K562 (cell line): Measurements from ENCODE around the gene EVI5. TPM values are rescaled to one million over a fixed set of nuclear protein-coding genes. Genes with fewer than 3 reads are reported as not detected.

Experiments
- C11orf30 ChIP-seq: fragments of 450-650 bp; IDR thresholded peaks from 2 replicates; pipeline ENCODE4 v1.6.1; 2016; ENCODE audit warnings: low read depth, mild to moderate bottlenecking
- CBX5 ChIP-seq: IDR thresholded peaks from 2 replicates; pipeline ENCODE4 v1.6.1; 2014; ENCODE audit warnings: low read depth, borderline replicate concordance
- CBX8 ChIP-seq: fragments of 200-600 bp; sonication (generic); IDR thresholded peaks from 2 replicates; pipeline ENCODE4 v1.6.1; 2012; ENCODE audit warnings: borderline replicate concordance, mixed run types, low read depth, mild to moderate bottlenecking, moderate library complexity, mixed read lengths, low read length, control low read depth, inconsistent platforms; ENCODE audit not compliant: poor library complexity, severe bottlenecking; ENCODE audit errors: extremely low read depth
- CXXC5 ChIP-seq: fragments of 250-450 bp; sonication (Bioruptor Pico); IDR thresholded peaks from 2 replicates; pipeline ENCODE4 v1.8.0; 2022; ENCODE audit warnings: inconsistent platforms, mild to moderate bottlenecking, moderate library complexity
- FOXA3 ChIP-seq, 2 experiments: fragments of 450-650 bp in 1 of 2; sonication (generic) in 1 of 2; formaldehyde crosslinking; IDR thresholded peaks in 1 of 2; conservative IDR thresholded peaks in 1 of 2; 2 replicates each; pipeline versions ENCODE4 v1.4.0 to v1.8.0; 2020 to 2022; ENCODE audit warnings: mild to moderate bottlenecking in 2 of 2, missing genetic modification reagents in 1 of 2
- GABPB2 ChIP-seq: fragments of 250-450 bp; sonication (Bioruptor Pico); conservative IDR thresholded peaks from 2 replicates; pipeline ENCODE4 v1.5.1; 2021; ENCODE audit warnings: mild to moderate bottlenecking
- MAFG ChIP-seq: fragments of 450-650 bp; conservative IDR thresholded peaks from 2 replicates; pipeline ENCODE4 v1.6.1; 2016; ENCODE audit warnings: missing genetic modification characterization, missing compliant biosample characterization
- MCM5 ChIP-seq: fragments of 450-650 bp; IDR thresholded peaks from 2 replicates; pipeline ENCODE4 v1.6.1; 2016; ENCODE audit warnings: low read depth
- POLR2G ChIP-seq: fragments of 200-400 bp; formaldehyde crosslinking; IDR thresholded peaks from 2 replicates; pipeline ENCODE4 v1.6.1; 2017; ENCODE audit warnings: low read depth, mild to moderate bottlenecking, antibody characterized with exemption, low read length, moderate library complexity
- PPARD ChIP-seq: fragments of 250-450 bp; sonication (Bioruptor Pico); IDR thresholded peaks from 2 replicates; pipeline ENCODE4 v1.8.0; 2022; ENCODE audit warnings: inconsistent platforms, mild to moderate bottlenecking, moderate library complexity
- RBM39 ChIP-seq: fragments of 200-400 bp; formaldehyde crosslinking; optimal IDR thresholded peaks from 2 replicates; pipeline ENCODE3; 2018; ENCODE audit warnings: low read depth, low read length
- TAF9B ChIP-seq: fragments of 450-650 bp; IDR thresholded peaks from 2 replicates; pipeline ENCODE4 v1.6.1; 2018; ENCODE audit warnings: mild to moderate bottlenecking; ENCODE audit not compliant: partially characterized antibody
- TOE1 ChIP-seq, 2 experiments: fragments of 450-650 bp in 1 of 2; sonication (generic) in 1 of 2; formaldehyde crosslinking in 1 of 2; IDR thresholded peaks; 2 replicates each; pipeline versions ENCODE4 v1.7.1 to v1.8.0; 2016 to 2022; ENCODE audit warnings: borderline replicate concordance in 2 of 2, mild to moderate bottlenecking in 2 of 2, antibody characterized with exemption in 1 of 2, inconsistent platforms in 1 of 2, low read depth in 1 of 2, missing genetic modification reagents in 1 of 2, moderate library complexity in 1 of 2
- ZNF134 ChIP-seq: fragments of 250-450 bp; sonication (Bioruptor Pico); conservative IDR thresholded peaks from 2 replicates; pipeline ENCODE4 v1.4.0; 2020
- polyA plus RNA-seq, 8 experiments: library from polyadenylated mRNA; depleted of rRNA in 4 of 8; stranded (reverse) in 5 of 8; unstranded in 3 of 8; fragments of >200 nt; fragmentation: Nextera tagmentation in 2 of 8; fragmentation: Illumina TruSeq in 1 of 8; extraction: Ambion mirVana in 2 of 8; extraction: Trizol in 1 of 8; gene quantifications; 2 replicates each; pipeline versions ENCODE4 v1.2.1 to v1.2.3, GENCODE V29; 2011 to 2014; ENCODE audit warnings: inconsistent platforms in 1 of 8, missing spikeins in 1 of 8
- total RNA-seq, 7 experiments: library from RNA; depleted of rRNA in 6 of 7; stranded (reverse); fragments of >200 nt in 6 of 7; fragmentation: Illumina TruSeq in 2 of 7; extraction: Trizol in 2 of 7; gene quantifications; 2 replicates each; pipeline versions ENCODE4 v1.2.1 to v1.2.3, GENCODE V29; 2011 to 2021; ENCODE audit warnings: low replicate concordance in 1 of 7
- TF ChIP-seq, protein P1 (sequence below): fragments of 450-650 bp; IDR thresholded peaks from 2 replicates; pipeline ENCODE4 v1.6.1; 2016; ENCODE audit warnings: low read depth
- TF ChIP-seq, protein P2 (sequence below): IDR thresholded peaks from 2 replicates; pipeline ENCODE4 v1.6.1; 2011; ENCODE audit warnings: borderline replicate concordance, low read depth, mild to moderate bottlenecking, moderate library complexity, low read length; ENCODE audit not compliant: insufficient read depth, poor library complexity, severe bottlenecking

EVI5 gene
- total and polyA plus RNA-seq, 9 of the 15 experiments (the other 6 are each of a cell fraction or from before 2014, with no cell fraction given): 1.7 to 50.1 (median 13.7) TPM

DNA sequence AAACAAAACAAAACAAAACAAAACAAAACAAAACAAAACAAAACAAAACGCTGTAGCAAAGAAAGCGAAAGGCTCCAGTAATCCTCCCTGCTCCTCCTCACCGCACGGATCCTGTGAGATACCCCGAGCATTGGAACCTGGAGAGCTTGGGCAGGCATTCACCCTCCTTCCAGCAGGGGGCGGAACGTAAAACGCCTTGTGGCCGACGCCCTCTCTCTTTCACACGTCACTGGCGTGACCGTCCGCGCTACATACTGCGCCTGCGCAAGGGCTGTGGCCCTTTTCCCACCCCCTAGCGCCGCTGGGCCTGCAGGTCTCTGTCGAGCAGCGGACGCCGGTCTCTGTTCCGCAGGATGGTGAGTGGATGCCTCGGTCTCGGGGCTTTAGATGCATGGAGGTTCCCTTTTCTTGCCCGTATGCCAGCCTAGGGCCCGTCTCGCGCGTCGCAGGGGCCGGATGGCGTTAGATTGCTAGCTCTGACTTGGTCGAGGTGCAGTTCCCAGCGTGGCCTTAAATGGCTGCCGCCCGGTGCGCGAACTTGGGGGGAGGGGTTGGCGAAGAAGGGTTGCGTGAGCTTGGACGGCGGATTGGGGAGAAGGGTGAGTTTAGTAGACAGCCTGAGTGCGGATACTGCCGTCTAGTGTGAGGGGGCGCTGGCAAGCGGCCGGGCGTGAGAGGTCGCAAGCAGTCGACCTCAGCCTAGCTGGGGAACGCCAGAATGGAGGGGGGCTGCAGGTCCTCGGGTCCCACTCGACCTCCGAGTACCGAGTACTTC is 47.0 kb upstream of the EVI5 start, which contains the start of gene RPL5 (continued):
- TF ChIP-seq, protein P1, sequence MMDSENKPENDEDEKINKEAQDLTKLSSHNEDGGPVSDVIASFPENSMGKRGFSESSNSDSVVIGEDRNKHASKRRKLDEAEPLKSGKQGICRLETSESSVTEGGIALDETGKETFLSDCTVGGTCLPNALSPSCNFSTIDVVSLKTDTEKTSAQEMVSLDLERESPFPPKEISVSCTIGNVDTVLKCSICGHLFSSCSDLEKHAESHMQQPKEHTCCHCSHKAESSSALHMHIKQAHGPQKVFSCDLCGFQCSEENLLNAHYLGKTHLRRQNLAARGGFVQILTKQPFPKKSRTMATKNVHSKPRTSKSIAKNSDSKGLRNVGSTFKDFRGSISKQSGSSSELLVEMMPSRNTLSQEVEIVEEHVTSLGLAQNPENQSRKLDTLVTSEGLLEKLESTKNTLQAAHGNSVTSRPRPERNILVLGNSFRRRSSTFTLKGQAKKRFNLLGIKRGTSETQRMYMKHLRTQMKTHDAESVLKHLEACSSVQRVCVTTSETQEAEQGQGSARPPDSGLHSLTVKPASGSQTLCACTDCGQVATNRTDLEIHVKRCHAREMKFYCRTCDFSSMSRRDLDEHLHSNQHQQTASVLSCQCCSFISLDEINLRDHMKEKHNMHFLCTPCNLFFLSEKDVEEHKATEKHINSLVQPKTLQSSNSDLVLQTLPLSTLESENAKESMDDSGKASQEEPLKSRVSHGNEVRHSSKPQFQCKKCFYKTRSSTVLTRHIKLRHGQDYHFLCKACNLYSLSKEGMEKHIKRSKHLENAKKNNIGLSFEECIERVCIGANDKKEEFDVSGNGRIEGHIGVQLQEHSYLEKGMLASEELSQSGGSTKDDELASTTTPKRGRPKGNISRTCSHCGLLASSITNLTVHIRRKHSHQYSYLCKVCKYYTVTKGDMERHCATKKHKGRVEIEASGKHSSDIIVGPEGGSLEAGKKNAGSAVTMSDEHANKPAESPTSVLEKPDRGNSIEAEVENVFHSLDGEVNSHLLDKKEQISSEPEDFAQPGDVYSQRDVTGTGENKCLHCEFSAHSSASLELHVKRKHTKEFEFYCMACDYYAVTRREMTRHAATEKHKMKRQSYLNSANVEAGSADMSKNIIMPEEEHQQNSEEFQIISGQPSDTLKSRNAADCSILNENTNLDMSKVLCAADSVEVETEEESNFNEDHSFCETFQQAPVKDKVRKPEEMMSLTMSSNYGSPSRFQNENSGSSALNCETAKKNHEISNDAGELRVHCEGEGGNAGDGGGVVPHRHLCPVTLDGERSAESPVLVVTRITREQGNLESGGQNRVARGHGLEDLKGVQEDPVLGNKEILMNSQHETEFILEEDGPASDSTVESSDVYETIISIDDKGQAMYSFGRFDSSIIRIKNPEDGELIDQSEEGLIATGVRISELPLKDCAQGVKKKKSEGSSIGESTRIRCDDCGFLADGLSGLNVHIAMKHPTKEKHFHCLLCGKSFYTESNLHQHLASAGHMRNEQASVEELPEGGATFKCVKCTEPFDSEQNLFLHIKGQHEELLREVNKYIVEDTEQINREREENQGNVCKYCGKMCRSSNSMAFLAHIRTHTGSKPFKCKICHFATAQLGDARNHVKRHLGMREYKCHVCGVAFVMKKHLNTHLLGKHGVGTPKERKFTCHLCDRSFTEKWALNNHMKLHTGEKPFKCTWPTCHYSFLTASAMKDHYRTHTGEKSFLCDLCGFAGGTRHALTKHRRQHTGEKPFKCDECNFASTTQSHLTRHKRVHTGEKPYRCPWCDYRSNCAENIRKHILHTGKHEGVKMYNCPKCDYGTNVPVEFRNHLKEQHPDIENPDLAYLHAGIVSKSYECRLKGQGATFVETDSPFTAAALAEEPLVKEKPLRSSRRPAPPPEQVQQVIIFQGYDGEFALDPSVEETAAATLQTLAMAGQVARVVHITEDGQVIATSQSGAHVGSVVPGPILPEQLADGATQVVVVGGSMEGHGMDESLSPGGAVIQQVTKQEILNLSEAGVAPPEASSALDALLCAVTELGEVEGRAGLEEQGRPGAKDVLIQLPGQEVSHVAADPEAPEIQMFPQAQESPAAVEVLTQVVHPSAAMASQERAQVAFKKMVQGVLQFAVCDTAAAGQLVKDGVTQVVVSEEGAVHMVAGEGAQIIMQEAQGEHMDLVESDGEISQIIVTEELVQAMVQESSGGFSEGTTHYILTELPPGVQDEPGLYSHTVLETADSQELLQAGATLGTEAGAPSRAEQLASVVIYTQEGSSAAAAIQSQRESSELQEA: peak; percentile 87
- TF ChIP-seq TOE1 (IDR thresholded peaks at IDR 0.05; ENCODE audit: borderline replicate concordance): peak; percentile 90
- peak; percentile 97; the same call in 1 of the 2 replicates for TF ChIP-seq TOE1 (CRISPR knock-in tag; IDR thresholded peaks at IDR 0.05; ENCODE audit: borderline replicate concordance, low read depth)
- peak; percentile 76 for TF ChIP-seq C11orf30
- TF ChIP-seq MCM5: no peak
- TF ChIP-seq TAF9B: peak; percentile 100
- peak; percentile 99 for TF ChIP-seq RBM39
- TF ChIP-seq, protein P2, sequence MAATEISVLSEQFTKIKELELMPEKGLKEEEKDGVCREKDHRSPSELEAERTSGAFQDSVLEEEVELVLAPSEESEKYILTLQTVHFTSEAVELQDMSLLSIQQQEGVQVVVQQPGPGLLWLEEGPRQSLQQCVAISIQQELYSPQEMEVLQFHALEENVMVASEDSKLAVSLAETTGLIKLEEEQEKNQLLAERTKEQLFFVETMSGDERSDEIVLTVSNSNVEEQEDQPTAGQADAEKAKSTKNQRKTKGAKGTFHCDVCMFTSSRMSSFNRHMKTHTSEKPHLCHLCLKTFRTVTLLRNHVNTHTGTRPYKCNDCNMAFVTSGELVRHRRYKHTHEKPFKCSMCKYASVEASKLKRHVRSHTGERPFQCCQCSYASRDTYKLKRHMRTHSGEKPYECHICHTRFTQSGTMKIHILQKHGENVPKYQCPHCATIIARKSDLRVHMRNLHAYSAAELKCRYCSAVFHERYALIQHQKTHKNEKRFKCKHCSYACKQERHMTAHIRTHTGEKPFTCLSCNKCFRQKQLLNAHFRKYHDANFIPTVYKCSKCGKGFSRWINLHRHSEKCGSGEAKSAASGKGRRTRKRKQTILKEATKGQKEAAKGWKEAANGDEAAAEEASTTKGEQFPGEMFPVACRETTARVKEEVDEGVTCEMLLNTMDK: peak; percentile 77
- TF ChIP-seq CBX5: peak; percentile 67; the same call in 1 of the 2 replicates
- peak; percentile 97 for TF ChIP-seq CXXC5 (CRISPR knock-in tag)
- peak in 1 of 2 experiments; percentile 63; a peak in 1 of 4 replicates for TF ChIP-seq FOXA3 (CRISPR knock-in tag; conservative IDR thresholded peaks at IDR 0.05 in 1 of 2, IDR thresholded peaks at IDR 0.05 in 1 of 2)
- TF ChIP-seq ZNF134 (CRISPR knock-in tag): no peak
- TF ChIP-seq MAFG (tag): no peak
- TF ChIP-seq GABPB2 (CRISPR knock-in tag): 0 out of 2 replicates have a peak, but pooled peaks have one; percentile 53
- TF ChIP-seq PPARD (CRISPR knock-in tag): no peak
- no peak for TF ChIP-seq CBX8
- peak; percentile 100 for TF ChIP-seq POLR2G
